HG03460 (cell line): ENCODE results near the gene LRTM2.

ENCODE experiments used
- ATAC-seq: cut with Tn5 transposase; IDR thresholded peaks from one replicate; pipeline ENCODE4 v1.9.1; 2021; ENCODE audit not compliant: unreplicated experiment

Gene LRTM2

GRCh38 chr12:1864456-1864855 lies 44.1 kb downstream of the LRTM2 start:
- no peak for ATAC-seq

- no peak for ATAC-seq
Measured at GRCh38 chr12:1864867-1865266, 44.5 kb downstream of the LRTM2 start.

- ATAC-seq, result no peak
Measured at GRCh38 chr12:1865284-1865866, 45.0 kb downstream of the LRTM2 start.

GRCh38 chr12:1869145-1869544 lies 48.8 kb downstream of the LRTM2 start:
- ATAC-seq, result no peak

GRCh38 chr12:1870086-1870485 lies 49.7 kb downstream of the LRTM2 start:
- no peak for ATAC-seq

GRCh38 chr12:1870998-1871917 lies 50.9 kb downstream of the LRTM2 start:
- ATAC-seq, result no peak

- no peak for ATAC-seq
Measured at GRCh38 chr12:1872001-1872400, 51.6 kb downstream of the LRTM2 start.

GRCh38 chr12:1872448-1872847 lies 52.1 kb downstream of the LRTM2 start:
- ATAC-seq, result no peak

GRCh38 chr12:1873531-1874510 lies 53.5 kb downstream of the LRTM2 start:
- ATAC-seq, result no peak

- no peak for ATAC-seq
Measured at GRCh38 chr12:1875608-1876007, 55.2 kb downstream of the LRTM2 start.

GRCh38 chr12:1876086-1876485 lies 55.7 kb downstream of the LRTM2 start:
- no peak for ATAC-seq

- ATAC-seq, result no peak
Measured at GRCh38 chr12:1877169-1877878, 57.0 kb downstream of the LRTM2 start.

- no peak for ATAC-seq
Measured at GRCh38 chr12:1878214-1878613, 57.8 kb downstream of the LRTM2 start.

GRCh38 chr12:1878695-1879094 lies 58.3 kb downstream of the LRTM2 start:
- ATAC-seq, result no peak

GRCh38 chr12:1879633-1880032 lies 59.3 kb downstream of the LRTM2 start:
- no peak for ATAC-seq

- no peak for ATAC-seq
Measured at GRCh38 chr12:1880153-1880845, 59.9 kb downstream of the LRTM2 start.

- ATAC-seq, result no peak
Measured at GRCh38 chr12:1880876-1881275, 60.5 kb downstream of the LRTM2 start.

- no peak for ATAC-seq
Measured at GRCh38 chr12:1881301-1881700, 60.9 kb downstream of the LRTM2 start.

GRCh38 chr12:1881936-1882335 lies 61.6 kb downstream of the LRTM2 start:
- ATAC-seq, result no peak

- no peak for ATAC-seq
Measured at GRCh38 chr12:1882405-1882804, 62.0 kb downstream of the LRTM2 start.
